PC-9 (cell line): ENCODE measurements around the gene APCDD1.

Source experiments
- EZH2 ChIP-seq: fragments of 200-600 bp; sonication (generic); IDR thresholded peaks from 2 replicates; pipeline ENCODE4 v1.8.0; 2017; ENCODE audit warnings: antibody characterized with exemption, low read depth
- TF ChIP-seq, protein P1 (sequence below): fragments of 200-600 bp; sonication (generic); conservative IDR thresholded peaks from 2 replicates; pipeline ENCODE4 v1.6.1; 2017; ENCODE audit warnings: mixed run types, antibody characterized with exemption, mild to moderate bottlenecking, moderate library complexity

DNA sequence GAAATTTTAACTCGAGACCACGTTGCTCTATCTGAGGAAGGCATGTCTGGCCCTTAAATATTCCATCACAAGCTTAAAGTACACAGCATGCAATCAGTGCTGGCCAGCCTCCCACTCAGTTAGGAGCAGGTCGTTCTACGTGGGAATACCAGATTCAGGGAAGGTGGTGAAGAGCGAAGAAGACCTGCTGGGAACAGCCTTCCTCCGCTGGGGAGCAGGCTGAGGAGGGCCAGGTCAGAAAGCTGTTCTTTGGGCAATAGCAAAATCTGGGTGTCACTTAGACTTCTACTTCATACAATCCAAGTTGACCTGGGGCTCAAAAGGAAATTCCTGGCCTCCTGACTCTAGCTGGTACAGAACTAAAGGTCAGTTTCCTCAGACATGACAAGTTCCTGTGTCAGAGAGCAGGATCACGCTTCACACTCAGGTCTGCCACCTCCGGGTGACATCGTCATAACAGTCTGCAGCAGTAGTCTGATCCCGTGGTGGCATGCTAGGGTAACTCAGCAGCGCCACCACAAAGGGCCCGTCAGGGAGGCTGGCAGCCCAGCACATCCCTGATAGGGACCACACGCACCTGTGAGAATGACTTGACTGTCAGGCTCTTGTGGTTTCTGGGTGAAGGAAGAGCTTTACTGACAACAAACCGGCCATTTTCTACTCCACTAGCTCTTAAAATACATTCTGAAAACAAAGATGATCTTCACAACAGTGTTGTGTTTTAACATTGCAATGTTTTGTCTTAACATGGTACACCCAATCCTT, 36.1 kb downstream of the APCDD1 start:
- TF ChIP-seq, protein P1, sequence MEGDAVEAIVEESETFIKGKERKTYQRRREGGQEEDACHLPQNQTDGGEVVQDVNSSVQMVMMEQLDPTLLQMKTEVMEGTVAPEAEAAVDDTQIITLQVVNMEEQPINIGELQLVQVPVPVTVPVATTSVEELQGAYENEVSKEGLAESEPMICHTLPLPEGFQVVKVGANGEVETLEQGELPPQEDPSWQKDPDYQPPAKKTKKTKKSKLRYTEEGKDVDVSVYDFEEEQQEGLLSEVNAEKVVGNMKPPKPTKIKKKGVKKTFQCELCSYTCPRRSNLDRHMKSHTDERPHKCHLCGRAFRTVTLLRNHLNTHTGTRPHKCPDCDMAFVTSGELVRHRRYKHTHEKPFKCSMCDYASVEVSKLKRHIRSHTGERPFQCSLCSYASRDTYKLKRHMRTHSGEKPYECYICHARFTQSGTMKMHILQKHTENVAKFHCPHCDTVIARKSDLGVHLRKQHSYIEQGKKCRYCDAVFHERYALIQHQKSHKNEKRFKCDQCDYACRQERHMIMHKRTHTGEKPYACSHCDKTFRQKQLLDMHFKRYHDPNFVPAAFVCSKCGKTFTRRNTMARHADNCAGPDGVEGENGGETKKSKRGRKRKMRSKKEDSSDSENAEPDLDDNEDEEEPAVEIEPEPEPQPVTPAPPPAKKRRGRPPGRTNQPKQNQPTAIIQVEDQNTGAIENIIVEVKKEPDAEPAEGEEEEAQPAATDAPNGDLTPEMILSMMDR, result no peak
- no peak for TF ChIP-seq EZH2
